ENCODE data around the gene DOLPP1.

GRCh38 chr9:129103595-129103965 lies 22.7 kb downstream of the DOLPP1 start:
- no peak for TF ChIP-seq CTCF (IDR thresholded peaks at IDR 0.05)
- TF ChIP-seq REST (IDR thresholded peaks at IDR 0.05; ENCODE audit: insufficient read depth in 1 of 2, low read depth in 2 of 2, low read length in 1 of 2) = no peak
- TF ChIP-seq TCF7L2 (IDR thresholded peaks at IDR 0.05; ENCODE audit: low read depth, low read length) = no peak

Measured in Panc1 (cell line).